GM23338 (cell line): ENCODE data around the gene ERC2. TPM values are rescaled to one million over a fixed set of nuclear protein-coding genes. Genes with fewer than 3 reads are reported as not detected.
A peak's percentile ranks its signal among the peaks of the same experiment; 100 is the strongest.

Experiments
- ATAC-seq: fragments of 200-7000 bp; cut with Tn5 transposase; 3 replicates; pipeline ENCODE4 v1.9.1; 2020
- DNase-seq: peaks from one replicate; pipeline ENCODE4 v3.0.0-alpha.2; 2015; ENCODE audit warnings: low spot score
- H2AFZ ChIP-seq: fragments of 200-600 bp; sonication (generic); 2 replicates; pipeline ENCODE4 v1.8.0; 2016; ENCODE audit warnings: antibody characterized with exemption, mild to moderate bottlenecking, moderate library complexity
- H3F3A ChIP-seq: fragments of 200-600 bp; sonication (generic); replicated peaks from 2 replicates; pipeline ENCODE4 v1.8.0; 2017; ENCODE audit warnings: antibody characterized with exemption, mixed run types, low read depth
- H3K27ac ChIP-seq: fragments of 200-600 bp; sonication (generic); 2 replicates; pipeline ENCODE4 v1.6.1; 2016; ENCODE audit warnings: low read depth
- H3K27me3 ChIP-seq: fragments of 200-600 bp; sonication (generic); 2 replicates; pipeline ENCODE4 v1.8.0; 2016; ENCODE audit warnings: mild to moderate bottlenecking, mixed run types, moderate library complexity; ENCODE audit not compliant: insufficient read depth
- H3K36me3 ChIP-seq: fragments of 200-600 bp; sonication (generic); 2 replicates; pipeline ENCODE4 v1.8.0; 2016; ENCODE audit warnings: mild to moderate bottlenecking; ENCODE audit not compliant: insufficient read depth
- H3K4me1 ChIP-seq: fragments of 200-600 bp; sonication (generic); 2 replicates; pipeline ENCODE4 v1.8.0; 2016; ENCODE audit warnings: mild to moderate bottlenecking, moderate library complexity; ENCODE audit not compliant: insufficient read depth
- H3K4me2 ChIP-seq: fragments of 200-600 bp; sonication (generic); 2 replicates; pipeline ENCODE4 v1.7.1; 2017; ENCODE audit warnings: mixed run types
- H3K4me3 ChIP-seq: fragments of 200-600 bp; sonication (generic); 2 replicates; pipeline ENCODE4 v1.6.1; 2016; ENCODE audit warnings: mixed run types
- H3K79me2 ChIP-seq: fragments of 200-600 bp; sonication (generic); replicated peaks from 2 replicates; pipeline ENCODE4 v1.8.0; 2017; ENCODE audit warnings: mild to moderate bottlenecking; ENCODE audit not compliant: insufficient read depth
- H3K9me2 ChIP-seq: fragments of 200-600 bp; sonication (generic); 2 replicates; pipeline ENCODE4 v1.8.0; 2017; ENCODE audit not compliant: insufficient read depth
- H4K20me1 ChIP-seq: fragments of 200-600 bp; sonication (generic); replicated peaks from 2 replicates; pipeline ENCODE4 v1.8.0; 2017; ENCODE audit warnings: mild to moderate bottlenecking; ENCODE audit not compliant: insufficient read depth
- H3K27ac Mint-ChIP-seq: 2 replicates; pipeline ENCODE4 v1.8.0; 2020; ENCODE audit warnings: inconsistent platforms, mild to moderate bottlenecking, moderate library complexity, mixed read lengths
- H3K27me3 Mint-ChIP-seq: 3 replicates; pipeline ENCODE4 v1.8.0; 2022; ENCODE audit warnings: low read depth, mild to moderate bottlenecking, moderate library complexity, mixed read lengths, inconsistent platforms; ENCODE audit not compliant: insufficient read depth, poor library complexity
- H3K36me3 Mint-ChIP-seq: 3 replicates; pipeline ENCODE4 v1.8.0; 2021; ENCODE audit warnings: low read depth, mild to moderate bottlenecking, inconsistent platforms, moderate library complexity, mixed read lengths
- H3K4me1 Mint-ChIP-seq: 3 replicates; pipeline ENCODE4 v1.8.0; 2020; ENCODE audit warnings: mild to moderate bottlenecking, inconsistent platforms, mixed read lengths
- H3K4me3 Mint-ChIP-seq: 3 replicates; pipeline ENCODE4 v1.8.0; 2021; ENCODE audit warnings: moderate library complexity, mild to moderate bottlenecking, inconsistent platforms, mixed read lengths
- H3K9me3 Mint-ChIP-seq: 3 replicates; pipeline ENCODE4 v1.8.0; 2020; ENCODE audit warnings: moderate library complexity, mild to moderate bottlenecking, inconsistent platforms, mixed read lengths
- CREB1 ChIP-seq: fragments of 250-450 bp; sonication (Bioruptor Pico); IDR thresholded peaks from 2 replicates; pipeline ENCODE4 v1.5.0; 2020; ENCODE audit warnings: low read depth, mild to moderate bottlenecking, moderate library complexity
- ETS1 ChIP-seq: IDR thresholded peaks from 2 replicates; pipeline ENCODE4 v1.6.1; 2016; ENCODE audit warnings: antibody characterized with exemption
- EZH2phosphoT487 ChIP-seq: fragments of 200-600 bp; sonication (generic); IDR thresholded peaks from one replicate; pipeline ENCODE4 v1.8.1; 2018; ENCODE audit warnings: antibody characterized with exemption; ENCODE audit not compliant: unreplicated experiment
- JUNB ChIP-seq: IDR thresholded peaks from one replicate; pipeline ENCODE4 v1.6.1; 2016; ENCODE audit warnings: antibody characterized with exemption; ENCODE audit not compliant: unreplicated experiment
- NANOG ChIP-seq: IDR thresholded peaks from 2 replicates; pipeline ENCODE4 v1.6.1; 2016; ENCODE audit warnings: antibody characterized with exemption, borderline replicate concordance
- POLR2AphosphoS5 ChIP-seq: IDR thresholded peaks from 2 replicates; pipeline ENCODE4 v1.6.1; 2016; ENCODE audit warnings: antibody characterized with exemption, low read depth
- ZNF114 ChIP-seq: fragments of 250-450 bp; sonication (Bioruptor Pico); IDR thresholded peaks from 2 replicates; pipeline ENCODE4 v1.5.0; 2020; ENCODE audit warnings: mild to moderate bottlenecking, moderate library complexity
- polyA plus RNA-seq: library from polyadenylated mRNA; unstranded; fragments of >200 nt; fragmentation: Nextera tagmentation; extraction: Ambion mirVana; gene quantifications from 2 replicates; pipeline ENCODE4 v1.2.1, GENCODE V29; 2016
- total RNA-seq: library from RNA; depleted of rRNA; stranded (reverse); fragments of >200 nt; shearing (Covaris generic); gene quantifications from 2 replicates; pipeline ENCODE4 v1.2.3, GENCODE V29; 2014
- TF ChIP-seq, protein P1 (sequence below), 2 experiments: fragments of 200-600 bp in 1 of 2; sonication (generic) in 1 of 2; conservative IDR thresholded peaks; 2 replicates each; pipeline versions ENCODE4 v1.5.1 to v1.6.1; 2016 to 2017; ENCODE audit warnings: antibody characterized with exemption in 2 of 2, low read depth in 2 of 2, mild to moderate bottlenecking in 2 of 2, moderate library complexity in 1 of 2
- TF ChIP-seq, protein P2 (sequence below): IDR thresholded peaks from one replicate; pipeline ENCODE4 v1.6.1; 2018; ENCODE audit warnings: antibody characterized with exemption; ENCODE audit not compliant: unreplicated experiment

Gene ERC2
- total and polyA plus RNA-seq, 2 experiments from 2014 or later: 11.8 to 13.7 TPM

DNA sequence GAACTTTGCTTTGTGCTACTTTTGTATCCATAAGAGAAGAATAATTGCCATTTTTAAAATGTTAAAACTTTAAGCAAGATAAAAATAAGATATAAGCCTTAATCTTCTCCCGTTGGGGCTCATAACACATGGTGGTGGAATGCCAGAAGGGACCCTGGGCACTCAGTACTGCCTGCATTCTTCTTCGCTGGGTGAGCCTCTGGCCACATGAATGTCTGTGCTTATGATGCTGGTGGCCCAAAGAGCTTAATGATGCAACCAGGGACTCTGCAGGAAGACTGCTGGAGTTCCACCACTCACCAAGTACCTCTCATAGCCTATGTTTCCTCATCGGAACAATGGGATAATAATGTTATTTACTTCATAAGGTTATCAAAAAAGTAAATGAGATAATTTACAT, 103.6 kb downstream of the ERC2 start:
- no peaks in the 10 kb centered on the region for H3K9me3 Mint-ChIP-seq
- peaks cover 9% of the 10 kb centered on the region; the same call in 2 of the 3 replicates for H3K36me3 Mint-ChIP-seq
- ATAC-seq (peak; percentile 52), DNase-seq (no peak)
- Histone ChIP-seq H3K27ac (no peak overlapping the region), H3K27me3 (no peaks in the 10 kb centered on the region), H3F3A (no peaks in the 10 kb centered on the region), H3K4me2 (no peak overlapping the region), H2AFZ (no peak overlapping the region), H3K79me2 (no peaks in the 10 kb centered on the region), H3K4me1 (0 out of 2 replicates have a peak, but pooled peaks cover 3% of the 10 kb centered on the region), H4K20me1 (no peaks in the 10 kb centered on the region), H3K4me3 (no peak overlapping the region), H3K36me3 (no peaks in the 10 kb centered on the region), H3K9me2 (no peaks in the 10 kb centered on the region)
- H3K27ac Mint-ChIP-seq: peak overlapping the region; percentile 61; the same call in 1 of the 2 replicates
- TF ChIP-seq, protein P1, sequence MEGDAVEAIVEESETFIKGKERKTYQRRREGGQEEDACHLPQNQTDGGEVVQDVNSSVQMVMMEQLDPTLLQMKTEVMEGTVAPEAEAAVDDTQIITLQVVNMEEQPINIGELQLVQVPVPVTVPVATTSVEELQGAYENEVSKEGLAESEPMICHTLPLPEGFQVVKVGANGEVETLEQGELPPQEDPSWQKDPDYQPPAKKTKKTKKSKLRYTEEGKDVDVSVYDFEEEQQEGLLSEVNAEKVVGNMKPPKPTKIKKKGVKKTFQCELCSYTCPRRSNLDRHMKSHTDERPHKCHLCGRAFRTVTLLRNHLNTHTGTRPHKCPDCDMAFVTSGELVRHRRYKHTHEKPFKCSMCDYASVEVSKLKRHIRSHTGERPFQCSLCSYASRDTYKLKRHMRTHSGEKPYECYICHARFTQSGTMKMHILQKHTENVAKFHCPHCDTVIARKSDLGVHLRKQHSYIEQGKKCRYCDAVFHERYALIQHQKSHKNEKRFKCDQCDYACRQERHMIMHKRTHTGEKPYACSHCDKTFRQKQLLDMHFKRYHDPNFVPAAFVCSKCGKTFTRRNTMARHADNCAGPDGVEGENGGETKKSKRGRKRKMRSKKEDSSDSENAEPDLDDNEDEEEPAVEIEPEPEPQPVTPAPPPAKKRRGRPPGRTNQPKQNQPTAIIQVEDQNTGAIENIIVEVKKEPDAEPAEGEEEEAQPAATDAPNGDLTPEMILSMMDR (conservative IDR thresholded peaks at IDR 0.05; ENCODE audit: low read depth in 2 of 2): no peak
- TF ChIP-seq ZNF114 (CRISPR knock-in tag) (no peak), ETS1 (no peak), JUNB (no peak), POLR2AphosphoS5 (no peak), EZH2phosphoT487 (no peak), NANOG (no peak)
- peaks cover 24% of the 10 kb centered on the region for H3K4me1 Mint-ChIP-seq
- no peak overlapping the region for H3K4me3 Mint-ChIP-seq
- H3K27me3 Mint-ChIP-seq: peaks cover 2% of the 10 kb centered on the region

- no peaks in the 10 kb centered on the region for H3K9me3 Mint-ChIP-seq
- H3K4me3 Mint-ChIP-seq: no peak overlapping the region
- H3K4me1 Mint-ChIP-seq: peaks cover 27% of the 10 kb centered on the region
- Histone ChIP-seq H3K79me2 (no peaks in the 10 kb centered on the region), H3K4me1 (0 out of 2 replicates have a peak, but pooled peaks cover 3% of the 10 kb centered on the region), H3K36me3 (no peaks in the 10 kb centered on the region), H3K4me3 (no peak overlapping the region), H3F3A (no peaks in the 10 kb centered on the region), H4K20me1 (no peaks in the 10 kb centered on the region), H3K4me2 (no peak overlapping the region), H3K9me2 (no peaks in the 10 kb centered on the region), H3K27me3 (no peaks in the 10 kb centered on the region), H2AFZ (no peak overlapping the region), H3K27ac (no peak overlapping the region)
- ATAC-seq: no peak
- no peak for DNase-seq
- peaks cover 2% of the 10 kb centered on the region for H3K27me3 Mint-ChIP-seq
- peaks cover 9% of the 10 kb centered on the region; the same call in 2 of the 3 replicates for H3K36me3 Mint-ChIP-seq
- no peak overlapping the region for H3K27ac Mint-ChIP-seq
- TF ChIP-seq CREB1 (CRISPR knock-in tag): no peak
- TF ChIP-seq, protein P2, sequence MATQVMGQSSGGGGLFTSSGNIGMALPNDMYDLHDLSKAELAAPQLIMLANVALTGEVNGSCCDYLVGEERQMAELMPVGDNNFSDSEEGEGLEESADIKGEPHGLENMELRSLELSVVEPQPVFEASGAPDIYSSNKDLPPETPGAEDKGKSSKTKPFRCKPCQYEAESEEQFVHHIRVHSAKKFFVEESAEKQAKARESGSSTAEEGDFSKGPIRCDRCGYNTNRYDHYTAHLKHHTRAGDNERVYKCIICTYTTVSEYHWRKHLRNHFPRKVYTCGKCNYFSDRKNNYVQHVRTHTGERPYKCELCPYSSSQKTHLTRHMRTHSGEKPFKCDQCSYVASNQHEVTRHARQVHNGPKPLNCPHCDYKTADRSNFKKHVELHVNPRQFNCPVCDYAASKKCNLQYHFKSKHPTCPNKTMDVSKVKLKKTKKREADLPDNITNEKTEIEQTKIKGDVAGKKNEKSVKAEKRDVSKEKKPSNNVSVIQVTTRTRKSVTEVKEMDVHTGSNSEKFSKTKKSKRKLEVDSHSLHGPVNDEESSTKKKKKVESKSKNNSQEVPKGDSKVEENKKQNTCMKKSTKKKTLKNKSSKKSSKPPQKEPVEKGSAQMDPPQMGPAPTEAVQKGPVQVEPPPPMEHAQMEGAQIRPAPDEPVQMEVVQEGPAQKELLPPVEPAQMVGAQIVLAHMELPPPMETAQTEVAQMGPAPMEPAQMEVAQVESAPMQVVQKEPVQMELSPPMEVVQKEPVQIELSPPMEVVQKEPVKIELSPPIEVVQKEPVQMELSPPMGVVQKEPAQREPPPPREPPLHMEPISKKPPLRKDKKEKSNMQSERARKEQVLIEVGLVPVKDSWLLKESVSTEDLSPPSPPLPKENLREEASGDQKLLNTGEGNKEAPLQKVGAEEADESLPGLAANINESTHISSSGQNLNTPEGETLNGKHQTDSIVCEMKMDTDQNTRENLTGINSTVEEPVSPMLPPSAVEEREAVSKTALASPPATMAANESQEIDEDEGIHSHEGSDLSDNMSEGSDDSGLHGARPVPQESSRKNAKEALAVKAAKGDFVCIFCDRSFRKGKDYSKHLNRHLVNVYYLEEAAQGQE: no peak
- TF ChIP-seq ZNF114 (CRISPR knock-in tag): no peak
- no peak for TF ChIP-seq NANOG
- no peak for TF ChIP-seq JUNB
- TF ChIP-seq ETS1: no peak
- no peak for TF ChIP-seq POLR2AphosphoS5
These were observed 104.5 kb downstream of the ERC2 start for GRCh38 chr3:56363720-56364119.
